AG09319 (cell line): Measurements from ENCODE around the gene PRKRA.

Experiments used
- DNase-seq: peaks from one replicate; pipeline ENCODE4 v3.0.0-alpha.2; 2010; ENCODE audit warnings: low read depth; ENCODE audit errors: extremely low read depth
- CTCF ChIP-seq: IDR thresholded peaks from 2 replicates; pipeline ENCODE4 v1.5.1; 2011; ENCODE audit warnings: low read depth, mild to moderate bottlenecking, inconsistent platforms, low read length, moderate library complexity

PRKRA gene

GRCh38 chr2:178386986-178387597 is 63.9 kb downstream of the PRKRA start:
- no peak for TF ChIP-seq CTCF
- DNase-seq, result no peak

- no peak for TF ChIP-seq CTCF
- no peak for DNase-seq
These were observed 65.3 kb downstream of the PRKRA start for GRCh38 chr2:178385595-178386148.

GRCh38 chr2:178383718-178384117 is 67.3 kb downstream of the PRKRA start:
- no peak for DNase-seq
- no peak for TF ChIP-seq CTCF
